GM19452 (cell line): ENCODE measurements around the gene SSUH2.
"Not testable (repeated sequence)": the region's sequence is repeated elsewhere in the genome, so short reads cannot be mapped to it uniquely, and the experiment has no call there.

Experiments used
- ATAC-seq: cut with Tn5 transposase; IDR thresholded peaks from one replicate; pipeline ENCODE4 v1.9.1; 2021; ENCODE audit not compliant: unreplicated experiment

SSUH2 gene

GRCh38 chr3:8644748-8645390, at the start of gene SSUH2:
Gene SSUH2, minus strand, starts transcription at chr3:8644798. Its CDS starts 40 bp downstream, at chr3:8644758.
- no peak for ATAC-seq

GRCh38 chr3:8691295-8691694, 46.7 kb upstream of the SSUH2 start:
- ATAC-seq = not testable (repeated sequence)

- ATAC-seq = not testable (repeated sequence)
Observed at GRCh38 chr3:8684992-8685391, 40.4 kb upstream of the SSUH2 start.

GRCh38 chr3:8682850-8683574, 38.4 kb upstream of the SSUH2 start:
- not testable (repeated sequence) for ATAC-seq

- not testable (repeated sequence) for ATAC-seq
Observed at GRCh38 chr3:8681881-8682538, 37.4 kb upstream of the SSUH2 start.

- no peak for ATAC-seq
Observed at GRCh38 chr3:8681349-8681748, 36.8 kb upstream of the SSUH2 start.

GRCh38 chr3:8679817-8680553, 35.4 kb upstream of the SSUH2 start:
- ATAC-seq = not testable (repeated sequence)

GRCh38 chr3:8678751-8679150, 34.2 kb upstream of the SSUH2 start:
- no peak for ATAC-seq

- ATAC-seq = not testable (repeated sequence)
Observed at GRCh38 chr3:8677258-8677657, 32.7 kb upstream of the SSUH2 start.

- ATAC-seq = not testable (repeated sequence)
Observed at GRCh38 chr3:8675591-8675990, 31.0 kb upstream of the SSUH2 start.

- ATAC-seq = no peak
Observed at GRCh38 chr3:8673083-8673737, 28.6 kb upstream of the SSUH2 start.

GRCh38 chr3:8669019-8669418, 24.4 kb upstream of the SSUH2 start:
- ATAC-seq = no peak

- ATAC-seq = no peak
Observed at GRCh38 chr3:8668216-8668615, 23.6 kb upstream of the SSUH2 start.

GRCh38 chr3:8667463-8668091, 23.0 kb upstream of the SSUH2 start:
- ATAC-seq = no peak

GRCh38 chr3:8665407-8665896, 20.9 kb upstream of the SSUH2 start:
- ATAC-seq = peak; percentile 52

GRCh38 chr3:8663177-8664061, 18.8 kb upstream of the SSUH2 start:
- ATAC-seq = no peak

GRCh38 chr3:8662594-8662993, 18.0 kb upstream of the SSUH2 start:
- no peak for ATAC-seq

GRCh38 chr3:8660175-8661118, 15.8 kb upstream of the SSUH2 start:
- ATAC-seq = no peak
